Measurements from ENCODE around the gene PIWIL1. TPM values are rescaled to one million over a fixed set of nuclear protein-coding genes. Genes with fewer than 3 reads are reported as not detected.

Gene PIWIL1
- total RNA-seq, 2 experiments from 2014 or later: not detected

DNA sequence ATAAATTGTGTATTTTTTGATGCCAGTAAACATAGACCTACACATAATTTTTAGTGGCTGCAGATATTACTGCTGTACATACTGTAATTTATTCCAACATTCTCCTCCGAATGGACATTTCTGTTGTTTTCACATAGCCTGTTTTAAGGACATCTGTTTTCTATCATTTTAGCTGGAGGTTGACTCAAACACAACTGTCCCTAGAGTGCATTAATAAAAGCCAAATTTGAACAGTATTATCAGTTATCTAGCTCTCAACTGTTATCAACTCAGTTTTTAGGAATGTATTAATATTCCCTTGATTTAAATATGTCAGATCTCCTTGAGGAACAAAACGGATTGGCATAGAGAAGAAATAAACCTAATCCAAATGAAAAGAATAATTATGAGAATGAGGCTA, 17.2 kb upstream of the PIWIL1 start:
- POLR2A ChIA-PET: no interaction called here
- Mint-ChIP-seq H3K9me3 (no peaks in the 10 kb centered on the region), H3K4me3 (no peak overlapping the region), H3K4me1 (no peaks in the 10 kb centered on the region), H3K27ac (no peak overlapping the region), H3K36me3 (no peaks in the 10 kb centered on the region), H3K27me3 (peaks cover 10% of the 10 kb centered on the region)
- ATAC-seq (ENCODE audit: low read depth) (no peak), DNase-seq (no peak)

DNA sequence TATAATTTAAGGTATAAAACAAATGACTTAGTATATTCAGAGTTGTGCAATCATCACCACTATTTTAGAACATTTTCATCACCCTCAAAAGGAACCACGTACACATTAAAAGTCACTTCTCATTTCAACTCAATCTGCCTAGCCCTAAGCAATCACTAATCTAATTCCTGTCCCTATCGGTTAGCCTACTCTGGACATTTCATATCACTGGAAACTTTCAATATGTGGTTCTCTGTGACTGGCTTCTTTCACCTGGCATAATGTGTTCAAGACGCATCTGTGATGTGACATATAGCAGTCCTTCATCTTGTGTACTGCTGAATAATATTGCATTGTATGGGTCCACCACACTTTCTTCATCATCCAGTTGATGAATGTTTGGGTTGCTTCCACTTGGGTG, 15.4 kb upstream of the PIWIL1 start:
- ATAC-seq (ENCODE audit: low read depth) (no peak), DNase-seq (no peak)
- Mint-ChIP-seq H3K36me3 (no peaks in the 10 kb centered on the region), H3K9me3 (no peaks in the 10 kb centered on the region), H3K4me3 (no peak overlapping the region), H3K27ac (no peak overlapping the region), H3K4me1 (no peaks in the 10 kb centered on the region), H3K27me3 (peaks cover 12% of the 10 kb centered on the region)
- POLR2A ChIA-PET: no interaction called here

DNA sequence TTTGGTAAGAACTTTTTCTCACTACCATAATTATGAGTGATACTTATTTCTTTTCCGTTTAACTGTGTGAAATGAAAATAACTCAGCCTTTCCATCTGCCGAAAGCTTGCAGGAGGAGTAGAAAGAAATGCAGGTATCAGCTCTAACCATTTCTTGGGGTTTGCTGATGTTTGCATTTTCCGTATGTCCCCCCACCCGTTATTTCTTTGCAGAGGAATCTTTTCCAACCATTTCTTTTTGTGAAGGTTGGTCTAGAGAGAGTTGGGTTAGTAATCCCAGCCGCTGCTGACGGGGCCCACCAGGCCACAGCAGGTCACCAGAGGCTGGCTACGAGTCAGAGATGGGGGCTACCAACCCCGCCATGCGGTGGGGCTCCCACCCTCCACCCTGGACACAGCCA, 7.0 kb upstream of the PIWIL1 start:
- no peak for DNase-seq
- H3K9me3 Mint-ChIP-seq: no peaks in the 10 kb centered on the region
- H3K27ac Mint-ChIP-seq: no peak overlapping the region
- no peaks in the 10 kb centered on the region for H3K36me3 Mint-ChIP-seq
- H3K27me3 Mint-ChIP-seq: peaks cover 17% of the 10 kb centered on the region
- POLR2A ChIA-PET: no interaction called here
- no peak for ATAC-seq (ENCODE audit: low read depth)
- no peaks in the 10 kb centered on the region for H3K4me1 Mint-ChIP-seq
- H3K4me3 Mint-ChIP-seq: no peak overlapping the region

DNA sequence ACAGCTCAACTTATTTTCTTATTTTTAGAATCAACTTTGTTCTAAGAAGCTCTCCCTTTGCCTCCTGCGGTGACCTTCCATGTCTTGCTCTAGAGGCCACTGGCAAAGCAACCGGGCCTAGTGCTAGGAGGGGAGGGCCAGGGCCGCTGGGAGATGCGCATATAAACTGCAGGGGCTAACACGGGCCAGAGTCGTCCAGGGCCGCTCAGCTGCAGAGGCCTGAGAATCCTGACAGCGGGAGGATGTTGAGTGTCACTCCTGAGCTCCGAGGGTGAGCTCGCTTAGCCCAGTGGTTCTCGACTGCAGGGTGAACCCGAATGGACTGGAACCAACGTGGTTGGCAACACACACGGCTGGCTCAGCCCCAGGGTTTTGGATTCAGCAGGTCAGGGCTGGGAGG, 6.5 kb upstream of the PIWIL1 start:
- peaks cover 16% of the 10 kb centered on the region for H3K27me3 Mint-ChIP-seq
- H3K27ac Mint-ChIP-seq: no peak overlapping the region
- no peak for ATAC-seq (ENCODE audit: low read depth)
- DNase-seq: no peak
- no peaks in the 10 kb centered on the region for H3K9me3 Mint-ChIP-seq
- H3K4me3 Mint-ChIP-seq: no peak overlapping the region
- POLR2A ChIA-PET: no interaction called here
- H3K36me3 Mint-ChIP-seq: no peaks in the 10 kb centered on the region
- no peaks in the 10 kb centered on the region for H3K4me1 Mint-ChIP-seq

DNA sequence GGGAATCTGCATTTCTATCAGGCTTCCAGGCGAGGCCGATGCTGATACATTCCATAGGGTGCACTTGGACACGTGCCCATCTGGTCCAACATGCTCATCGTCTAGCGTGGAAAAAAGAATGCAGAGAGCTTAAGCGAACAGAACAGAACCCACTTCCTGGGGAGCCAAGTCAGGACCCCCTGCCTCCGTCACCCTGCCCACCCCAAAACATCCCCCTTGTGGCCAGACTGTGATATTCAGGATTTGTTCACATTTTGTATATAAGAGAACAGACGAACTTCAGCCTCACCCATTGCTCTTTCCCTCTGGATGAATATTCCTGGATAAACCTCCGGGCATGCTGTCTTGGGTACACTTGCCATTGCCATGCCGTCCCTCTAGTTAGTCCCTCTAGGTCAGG, 4.3 kb upstream of the PIWIL1 start:
- Mint-ChIP-seq H3K4me3 (no peak overlapping the region), H3K9me3 (no peaks in the 10 kb centered on the region), H3K36me3 (no peaks in the 10 kb centered on the region), H3K4me1 (no peaks in the 10 kb centered on the region), H3K27ac (no peak overlapping the region), H3K27me3 (peaks cover 16% of the 10 kb centered on the region)
- POLR2A ChIA-PET: no interaction called here
- DNase-seq: no peak
- no peak for ATAC-seq (ENCODE audit: low read depth)

DNA sequence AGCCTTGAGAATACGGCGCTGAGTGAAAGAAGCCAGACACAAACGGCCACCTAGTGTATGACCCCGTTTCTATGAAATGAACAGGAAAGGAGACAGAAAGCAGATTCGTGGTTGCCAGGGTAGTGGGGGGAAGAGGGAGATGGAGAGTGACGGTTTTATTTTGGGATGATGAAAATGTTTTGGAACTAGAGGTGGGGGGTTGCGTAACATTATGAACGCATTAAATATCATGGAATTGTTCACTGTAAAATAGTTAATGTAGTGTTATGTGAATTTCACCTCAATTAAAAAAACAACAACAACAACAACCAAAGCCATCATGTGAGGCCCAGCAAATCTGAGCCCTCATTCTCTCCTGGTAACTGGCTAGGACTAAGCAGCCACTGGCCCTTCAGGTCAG, 3.3 kb upstream of the PIWIL1 start:
- H3K27me3 Mint-ChIP-seq: peaks cover 13% of the 10 kb centered on the region
- no peaks in the 10 kb centered on the region for H3K9me3 Mint-ChIP-seq

DNA sequence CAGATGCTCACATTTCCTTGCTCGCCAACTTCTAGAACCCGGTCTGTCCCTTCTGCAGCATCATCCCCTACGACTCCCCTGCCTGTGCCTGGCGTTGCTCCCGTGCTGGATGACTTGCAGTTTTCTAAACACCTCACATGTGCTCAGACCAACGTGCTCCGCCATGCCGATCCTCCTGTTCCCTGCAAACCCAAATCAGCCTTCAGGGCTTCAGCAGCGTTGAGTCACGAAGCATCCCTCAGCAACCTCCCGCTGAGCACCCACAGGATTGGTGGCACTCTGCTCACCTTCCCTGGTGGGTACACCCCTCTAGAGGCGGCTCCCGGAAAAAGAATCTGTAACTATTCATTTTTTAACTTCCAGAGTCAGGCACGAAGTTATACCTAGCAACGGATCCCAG, 2.8 kb upstream of the PIWIL1 start:
- no peak overlapping the region for H3K4me3 Mint-ChIP-seq
- no peak for DNase-seq
- POLR2A ChIA-PET: no interaction called here
- H3K36me3 Mint-ChIP-seq: no peaks in the 10 kb centered on the region
- no peak overlapping the region for H3K27ac Mint-ChIP-seq
- H3K27me3 Mint-ChIP-seq: peaks cover 17% of the 10 kb centered on the region
- H3K4me1 Mint-ChIP-seq: peaks cover 2% of the 10 kb centered on the region
- ATAC-seq (ENCODE audit: low read depth): no peak
- peaks cover 1% of the 10 kb centered on the region for H3K9me3 Mint-ChIP-seq

More for the DNA sequence above, 3.3 kb upstream of the PIWIL1 start:
- ATAC-seq (ENCODE audit: low read depth) (no peak), DNase-seq (no peak)
- no peak overlapping the region for H3K27ac Mint-ChIP-seq
- no peaks in the 10 kb centered on the region for H3K4me1 Mint-ChIP-seq
- POLR2A ChIA-PET: no interaction called here
- no peaks in the 10 kb centered on the region for H3K36me3 Mint-ChIP-seq
- no peak overlapping the region for H3K4me3 Mint-ChIP-seq

DNA sequence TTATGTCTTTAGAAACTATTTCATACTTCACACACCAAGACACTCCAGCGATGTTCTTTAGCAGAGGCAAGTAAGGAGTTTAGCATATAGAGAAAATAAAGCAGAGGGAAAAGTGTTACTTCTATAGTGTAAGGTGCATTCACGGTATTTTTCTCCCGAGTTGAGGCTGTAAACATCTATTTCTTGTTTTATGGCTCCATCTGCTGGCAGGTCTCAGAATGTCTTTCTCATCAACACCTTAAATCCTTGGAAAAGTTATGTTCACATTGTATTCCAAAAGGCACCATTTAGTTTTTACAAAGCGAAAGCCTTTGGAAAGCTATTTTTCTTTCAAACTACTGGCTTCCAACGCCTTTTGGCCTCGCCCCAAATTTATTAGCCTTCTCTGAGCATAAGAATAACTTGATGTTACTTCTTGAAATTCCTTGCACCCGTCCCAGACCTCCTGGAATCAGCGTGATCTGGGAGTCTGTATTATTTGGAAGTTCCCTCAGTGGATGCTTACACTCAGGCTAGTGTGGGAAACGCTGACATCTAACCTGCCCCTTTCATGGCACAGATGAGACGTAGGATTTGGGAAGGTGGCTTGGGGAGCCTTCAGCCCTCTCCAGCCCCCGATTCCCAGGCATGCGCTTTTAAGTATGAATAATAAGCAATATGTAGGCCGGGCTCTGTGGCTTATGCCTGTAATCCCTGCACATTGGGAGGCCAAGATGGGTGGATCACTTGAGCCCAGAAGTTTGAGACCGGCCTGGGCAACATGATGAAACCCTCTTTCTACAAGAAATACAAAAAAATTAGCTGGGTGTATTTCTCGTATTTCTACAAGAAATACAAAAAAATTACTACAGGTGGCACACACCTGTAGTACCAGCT, 1.9 kb upstream of the PIWIL1 start:
- Mint-ChIP-seq H3K27ac (no peak overlapping the region), H3K27me3 (peaks cover 19% of the 10 kb centered on the region)
- ATAC-seq (ENCODE audit: low read depth): no peak

DNA sequence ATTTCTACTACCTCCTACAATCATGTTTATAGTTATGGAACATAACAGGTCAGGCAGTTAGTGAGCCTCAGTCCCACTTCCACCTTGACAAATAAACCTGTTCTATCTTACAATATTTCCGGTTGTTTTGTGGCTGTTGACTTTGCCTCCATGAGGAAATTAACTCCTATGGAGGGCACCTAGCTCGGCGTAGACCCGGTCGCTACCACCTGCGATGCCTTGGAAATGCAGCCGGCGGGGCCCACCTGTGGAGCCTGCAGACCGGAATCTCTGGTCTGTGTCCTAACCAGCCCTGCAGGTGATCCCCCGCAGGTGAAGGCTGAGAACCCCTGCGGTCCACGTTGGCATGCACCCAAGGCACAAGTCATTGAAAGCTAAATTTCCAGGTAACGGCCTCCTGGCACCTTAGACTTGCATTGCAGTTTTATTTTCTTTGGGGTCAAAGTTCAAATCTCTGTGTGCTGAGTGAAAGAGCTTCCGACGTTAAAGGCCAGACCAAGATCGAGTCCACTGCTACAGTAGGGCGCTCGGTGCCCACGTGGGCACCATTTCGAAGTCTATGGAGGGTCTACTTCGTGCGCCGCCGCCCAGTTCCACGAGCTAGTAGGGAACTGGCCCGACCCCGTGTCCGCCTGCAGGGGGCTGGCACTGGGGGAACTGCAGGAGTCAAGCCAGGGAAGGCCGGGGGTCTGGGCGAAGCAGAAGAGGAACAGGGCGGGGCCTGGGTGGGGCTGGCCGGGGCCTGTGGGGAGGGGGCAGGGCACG, 782 bp upstream of the PIWIL1 start:
- Mint-ChIP-seq H3K9me3 (peaks cover 2% of the 10 kb centered on the region), H3K4me3 (no peak overlapping the region), H3K36me3 (no peaks in the 10 kb centered on the region), H3K27me3 (peaks cover 26% of the 10 kb centered on the region), H3K4me1 (peaks cover 4% of the 10 kb centered on the region), H3K27ac (no peak overlapping the region)
- DNase-seq (no peak), ATAC-seq (ENCODE audit: low read depth) (no peak)
- POLR2A ChIA-PET: no interaction called here

More for the DNA sequence above, 1.9 kb upstream of the PIWIL1 start:
- Mint-ChIP-seq H3K4me1 (peaks cover 4% of the 10 kb centered on the region), H3K36me3 (no peaks in the 10 kb centered on the region), H3K9me3 (peaks cover 2% of the 10 kb centered on the region), H3K4me3 (no peak overlapping the region)
- POLR2A ChIA-PET: no interaction called here
- DNase-seq: no peak

DNA sequence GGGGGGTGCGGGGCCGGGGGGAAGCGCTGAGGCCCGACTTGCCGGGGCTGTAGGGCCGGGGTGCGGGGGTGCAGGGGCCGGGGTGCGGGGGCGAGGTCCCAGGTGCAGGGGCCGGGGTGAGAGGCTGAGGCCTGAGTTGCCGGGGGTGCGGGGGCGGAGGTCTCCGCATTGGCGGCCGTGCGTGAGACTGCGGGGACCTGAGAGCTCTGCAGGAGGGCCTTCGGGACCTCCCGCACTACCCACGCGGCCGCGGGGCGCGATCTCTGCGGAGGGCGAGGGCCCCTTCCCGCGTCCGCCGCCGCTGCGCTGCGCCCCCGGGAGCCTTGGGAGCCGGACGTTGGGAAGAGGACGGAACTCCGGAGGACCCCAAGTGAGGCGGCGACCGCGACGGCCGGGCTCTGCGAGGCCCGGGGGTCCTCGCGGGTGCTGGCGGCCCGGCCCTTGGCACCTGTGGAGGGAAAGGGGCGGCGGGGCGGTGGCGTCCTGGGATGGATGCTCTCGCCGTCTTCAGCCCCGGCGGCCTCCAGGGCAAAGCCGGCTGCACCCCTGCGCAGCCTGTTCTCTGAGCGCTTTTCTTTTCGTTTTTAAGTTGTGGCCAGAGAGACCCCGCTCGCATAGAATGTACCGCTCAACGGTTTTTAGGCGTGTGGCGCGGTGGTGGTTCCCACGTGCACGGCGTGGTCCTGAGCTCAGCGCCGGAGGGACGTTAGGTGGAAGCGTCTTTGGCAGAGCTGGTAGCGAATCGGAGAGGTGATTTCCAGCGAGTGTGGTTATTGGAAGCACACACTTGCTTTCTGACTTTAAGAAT, 1.3 kb downstream of the PIWIL1 start:
- Mint-ChIP-seq H3K36me3 (no peaks in the 10 kb centered on the region), H3K4me1 (peaks cover 4% of the 10 kb centered on the region), H3K27me3 (peaks cover 33% of the 10 kb centered on the region), H3K9me3 (peaks cover 2% of the 10 kb centered on the region), H3K4me3 (no peak overlapping the region), H3K27ac (no peak overlapping the region)
- ATAC-seq (ENCODE audit: low read depth) (no peak), DNase-seq (no peak)
- POLR2A ChIA-PET: no interaction called here

DNA sequence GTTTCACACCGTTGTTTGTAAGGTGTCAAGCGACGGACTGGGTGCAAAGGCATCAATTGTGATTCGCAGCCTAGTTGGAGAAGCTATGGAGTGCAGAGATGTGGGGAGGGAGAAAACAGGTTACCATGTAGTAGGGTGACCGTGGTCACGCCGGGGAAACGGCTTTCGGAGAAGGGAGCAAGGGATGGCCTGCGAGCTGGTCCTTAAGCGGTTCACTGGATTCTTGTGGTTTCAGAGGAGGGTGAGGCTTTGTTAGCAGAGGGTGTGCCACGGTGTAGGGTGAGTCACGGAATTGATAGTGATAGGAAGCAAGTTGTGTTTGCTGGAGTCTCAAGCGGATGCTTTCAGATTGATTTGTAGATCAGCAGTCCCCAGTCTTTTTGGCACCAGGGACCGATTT, 2.3 kb downstream of the PIWIL1 start:
- DNase-seq: no peak

DNA sequence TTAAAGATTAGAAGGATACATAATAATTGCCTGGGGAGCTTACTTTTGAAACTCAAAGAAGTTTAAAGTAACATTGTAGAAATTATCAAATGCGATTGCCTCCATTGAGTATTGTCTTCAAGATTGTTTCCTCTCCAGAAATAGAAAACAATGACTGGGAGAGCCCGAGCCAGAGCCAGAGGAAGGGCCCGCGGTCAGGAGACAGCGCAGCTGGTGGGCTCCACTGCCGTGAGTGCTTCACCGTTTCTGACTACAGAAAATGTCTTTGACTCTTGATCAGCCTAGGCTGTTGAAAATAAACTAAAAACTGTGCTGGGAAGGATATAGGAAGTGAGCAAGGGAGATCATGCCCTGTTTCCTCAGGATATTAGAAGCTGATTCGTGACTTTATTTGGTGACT, 4.8 kb downstream of the PIWIL1 start:
- Mint-ChIP-seq H3K36me3 (no peaks in the 10 kb centered on the region), H3K4me3 (no peak overlapping the region), H3K27me3 (peaks cover 26% of the 10 kb centered on the region), H3K4me1 (peaks cover 4% of the 10 kb centered on the region), H3K9me3 (peaks cover 2% of the 10 kb centered on the region), H3K27ac (no peak overlapping the region)
- DNase-seq (no peak), ATAC-seq (ENCODE audit: low read depth) (no peak)
- POLR2A ChIA-PET: no interaction called here

More for the DNA sequence above, 2.3 kb downstream of the PIWIL1 start:
- Mint-ChIP-seq H3K4me1 (peaks cover 4% of the 10 kb centered on the region), H3K27me3 (peaks cover 27% of the 10 kb centered on the region), H3K4me3 (no peak overlapping the region), H3K9me3 (peaks cover 2% of the 10 kb centered on the region), H3K27ac (no peak overlapping the region), H3K36me3 (no peaks in the 10 kb centered on the region)
- no peak for ATAC-seq (ENCODE audit: low read depth)
- POLR2A ChIA-PET: no interaction called here

DNA sequence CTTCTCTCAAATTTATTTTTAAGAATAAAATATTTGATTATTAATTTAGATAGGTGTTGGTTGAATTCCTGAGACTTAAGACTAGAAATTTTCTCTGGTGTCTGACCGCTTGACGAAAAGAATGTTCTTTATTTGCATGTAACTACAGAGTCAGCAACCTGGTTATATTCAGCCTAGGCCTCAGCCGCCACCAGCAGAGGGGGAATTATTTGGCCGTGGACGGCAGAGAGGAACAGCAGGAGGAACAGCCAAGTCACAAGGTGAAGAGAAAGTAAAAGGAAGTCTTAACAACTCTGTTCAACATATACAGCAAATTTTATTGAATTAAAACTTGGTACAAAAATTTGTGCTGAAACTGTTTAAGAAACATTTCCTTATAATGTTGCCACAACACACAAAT, 5.2 kb downstream of the PIWIL1 start:
- Mint-ChIP-seq H3K4me1 (peaks cover 4% of the 10 kb centered on the region), H3K9me3 (peaks cover 2% of the 10 kb centered on the region), H3K27me3 (peaks cover 26% of the 10 kb centered on the region), H3K36me3 (no peaks in the 10 kb centered on the region), H3K4me3 (no peak overlapping the region), H3K27ac (no peak overlapping the region)
- ATAC-seq (ENCODE audit: low read depth) (no peak), DNase-seq (no peak)
- POLR2A ChIA-PET: no interaction called here

Measured in activated naive CD8-positive, alpha-beta T cell treated with anti-CD3 and anti-CD28 coated beads, Interleukin-2, amount 10 ng/mL, durations not matched to agents 7 days and 5 days (primary cell).